ENCODE data around the gene SMIM36. TPM values are rescaled to one million over a fixed set of nuclear protein-coding genes. Genes with fewer than 3 reads are reported as not detected.
"Not testable (repeated sequence)": the region's sequence is repeated elsewhere in the genome, so short reads cannot be mapped to it uniquely, and the experiment has no call there.

The SMIM36 gene
- total RNA-seq, 2 experiments from 2014 or later, result not detected

DNA sequence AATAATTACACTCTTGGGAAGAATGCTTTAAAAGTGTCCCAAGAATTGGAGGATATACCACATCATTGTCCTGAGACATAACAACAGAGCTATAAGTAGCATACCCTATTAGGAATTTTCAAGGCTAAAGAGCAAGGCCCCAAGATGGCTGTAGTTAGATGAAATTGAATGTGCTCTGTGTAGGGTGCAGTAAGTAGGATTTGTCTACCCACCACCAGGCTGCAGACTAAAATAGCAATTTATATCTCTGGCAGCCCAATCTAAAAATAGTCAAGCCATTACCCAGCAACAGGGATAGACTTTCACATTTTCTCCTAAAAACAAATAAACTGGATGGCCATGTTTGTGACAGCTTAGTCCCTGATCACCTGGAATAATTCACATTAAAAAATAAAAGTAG, 95.3 kb downstream of the SMIM36 start:
- Mint-ChIP-seq H3K4me1 (ENCODE audit: low read depth) (peaks cover 37% of the 10 kb centered on the region), H3K27ac (no peak overlapping the region)
- intact Hi-C loops (cut with micrococcal nuclease), result no loop called here

DNA sequence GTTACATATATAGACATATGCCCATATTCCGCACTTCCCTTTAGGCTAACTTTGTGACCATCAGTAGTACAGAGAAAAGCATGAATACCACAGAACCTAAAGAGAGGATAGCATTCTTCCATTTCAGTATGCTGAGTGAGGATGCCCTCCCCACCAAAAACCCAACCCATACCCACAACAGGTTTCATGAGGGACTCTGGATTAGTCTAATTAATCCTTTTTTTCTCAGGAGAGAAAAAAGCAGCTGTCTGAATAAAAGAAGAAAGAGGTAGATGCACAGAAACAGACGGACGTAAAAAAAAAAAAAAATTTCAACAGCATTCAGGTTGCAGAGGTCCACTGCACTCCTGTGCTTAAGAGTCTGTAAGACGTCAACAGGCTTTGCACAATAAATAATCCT, 96.3 kb downstream of the SMIM36 start:
- no peak overlapping the region for H3K4me3 Mint-ChIP-seq
- no peaks in the 10 kb centered on the region for H3K27me3 Mint-ChIP-seq (ENCODE audit: low read depth)
- peaks cover 31% of the 10 kb centered on the region for H3K4me1 Mint-ChIP-seq (ENCODE audit: low read depth)
- CTCF ChIA-PET, result interaction anchor here (0.6 to 1.4 kb wide), 2 partner anchors 14 to 99 kb away, joined by 4 to 7 read pairs; no protein-coding TSS in a partner anchor
- intact Hi-C loops (cut with micrococcal nuclease), result no loop called here
- peaks cover 30% of the 10 kb centered on the region for H3K36me3 Mint-ChIP-seq (ENCODE audit: low read depth)
- no peak for DNase-seq
- no peak overlapping the region for H3K27ac Mint-ChIP-seq
- no peaks in the 10 kb centered on the region for H3K9me3 Mint-ChIP-seq

More for the DNA sequence above, 95.3 kb downstream of the SMIM36 start:
- Mint-ChIP-seq H3K27me3 (ENCODE audit: low read depth) (no peaks in the 10 kb centered on the region), H3K4me3 (no peak overlapping the region), H3K9me3 (no peaks in the 10 kb centered on the region), H3K36me3 (ENCODE audit: low read depth) (peaks cover 26% of the 10 kb centered on the region)
- CTCF ChIA-PET, result interaction anchor here (0.6 to 1.5 kb wide), 4 partner anchors 17 to 205 kb away, joined by 3 to 4 read pairs (median 4); no protein-coding TSS in a partner anchor
- DNase-seq, result no peak

DNA sequence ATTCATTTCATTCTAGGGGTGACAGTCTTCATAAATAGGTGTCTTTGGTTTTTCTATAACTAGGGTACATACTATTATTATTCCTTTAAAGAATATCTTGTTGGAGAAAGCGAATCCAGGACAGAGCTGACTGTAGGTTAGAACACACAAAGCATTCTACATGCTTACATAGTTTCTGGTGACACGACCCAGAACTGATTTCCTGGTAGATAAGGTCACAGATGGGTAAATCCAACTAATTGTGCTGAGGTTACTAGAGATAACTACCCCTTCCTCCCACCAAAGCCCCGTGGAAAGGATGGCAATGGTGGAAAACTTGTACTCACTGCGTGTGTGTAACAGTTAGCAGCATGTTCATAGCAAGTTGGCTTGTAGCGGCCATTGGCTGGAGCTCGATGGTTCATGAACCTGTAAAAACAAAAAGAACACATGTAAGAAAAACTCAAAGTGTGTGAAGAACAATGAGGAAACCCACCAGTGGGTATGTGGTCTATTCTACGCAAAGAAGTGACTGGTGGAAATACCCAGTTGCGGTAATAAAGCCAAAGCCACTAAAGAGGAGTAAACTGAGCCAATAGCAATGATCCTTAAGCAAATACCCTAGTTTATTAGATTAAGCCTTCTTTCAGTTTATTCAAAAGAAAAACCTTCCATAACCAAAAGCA, 97.3 kb downstream of the SMIM36 start:
- H3K27me3 Mint-ChIP-seq (ENCODE audit: low read depth), result no peaks in the 10 kb centered on the region
- CTCF ChIA-PET, result no interaction called here
- H3K4me3 Mint-ChIP-seq, result no peak overlapping the region
- no peaks in the 10 kb centered on the region for H3K9me3 Mint-ChIP-seq
- H3K27ac Mint-ChIP-seq, result no peak overlapping the region
- peaks cover 26% of the 10 kb centered on the region for H3K36me3 Mint-ChIP-seq (ENCODE audit: low read depth)
- H3K4me1 Mint-ChIP-seq (ENCODE audit: low read depth), result peaks cover 21% of the 10 kb centered on the region
- intact Hi-C loops (cut with micrococcal nuclease), result no loop called here
- no peak for DNase-seq

GRCh38 chr17:55411463-55411855, 99.8 kb downstream of the SMIM36 start:
- CTCF ChIA-PET, result no interaction called here
- Mint-ChIP-seq H3K27ac (no peak overlapping the region), H3K4me1 (ENCODE audit: low read depth) (peaks cover 4% of the 10 kb centered on the region), H3K36me3 (ENCODE audit: low read depth) (peaks cover 37% of the 10 kb centered on the region), H3K4me3 (no peak overlapping the region), H3K9me3 (no peaks in the 10 kb centered on the region), H3K27me3 (ENCODE audit: low read depth) (no peaks in the 10 kb centered on the region)
- no peak for DNase-seq
- intact Hi-C loops (cut with micrococcal nuclease), result no loop called here

DNA sequence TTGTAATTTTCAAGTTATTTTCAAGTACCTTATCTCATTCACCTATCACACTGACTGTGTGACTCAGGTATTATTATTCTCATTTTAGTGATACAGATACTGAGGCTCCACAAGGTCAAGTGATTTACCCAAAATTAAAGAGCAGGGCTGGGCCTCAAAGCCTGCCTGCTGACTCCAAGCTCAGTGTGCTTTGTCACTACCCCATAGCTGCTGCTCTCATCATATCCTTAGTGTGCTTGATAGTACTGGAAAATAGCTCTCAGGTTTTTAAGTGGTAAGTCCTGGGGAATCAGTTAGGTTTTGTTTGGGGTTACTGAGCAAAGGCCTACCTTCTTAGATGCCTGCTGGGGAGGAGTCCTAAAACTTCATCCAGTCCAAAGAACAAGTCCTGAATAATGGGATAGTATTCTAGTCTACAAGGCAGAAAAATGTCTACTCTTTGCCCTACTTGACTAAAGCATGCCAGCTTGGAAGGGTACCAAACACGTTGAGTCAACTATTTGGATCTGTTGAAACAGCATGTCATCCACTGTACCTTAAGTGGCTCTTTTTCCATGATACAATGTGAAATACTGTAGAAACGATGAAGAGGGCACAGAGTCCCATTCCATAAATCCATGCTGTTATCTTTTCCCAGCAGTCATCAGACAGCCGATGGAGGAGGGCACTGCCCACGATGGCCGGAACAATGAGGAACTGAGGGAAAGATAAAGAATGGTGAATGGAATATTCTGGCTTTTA, 100.4 kb downstream of the SMIM36 start:
- no peak overlapping the region for H3K4me3 Mint-ChIP-seq
- H3K36me3 Mint-ChIP-seq (ENCODE audit: low read depth), result peaks cover 40% of the 10 kb centered on the region
- intact Hi-C loops (cut with micrococcal nuclease), result no loop called here
- peaks cover 3% of the 10 kb centered on the region for H3K4me1 Mint-ChIP-seq (ENCODE audit: low read depth)
- H3K27me3 Mint-ChIP-seq (ENCODE audit: low read depth), result no peaks in the 10 kb centered on the region
- CTCF ChIA-PET, result no interaction called here
- DNase-seq, result no peak
- no peak overlapping the region for H3K27ac Mint-ChIP-seq
- no peaks in the 10 kb centered on the region for H3K9me3 Mint-ChIP-seq

DNA sequence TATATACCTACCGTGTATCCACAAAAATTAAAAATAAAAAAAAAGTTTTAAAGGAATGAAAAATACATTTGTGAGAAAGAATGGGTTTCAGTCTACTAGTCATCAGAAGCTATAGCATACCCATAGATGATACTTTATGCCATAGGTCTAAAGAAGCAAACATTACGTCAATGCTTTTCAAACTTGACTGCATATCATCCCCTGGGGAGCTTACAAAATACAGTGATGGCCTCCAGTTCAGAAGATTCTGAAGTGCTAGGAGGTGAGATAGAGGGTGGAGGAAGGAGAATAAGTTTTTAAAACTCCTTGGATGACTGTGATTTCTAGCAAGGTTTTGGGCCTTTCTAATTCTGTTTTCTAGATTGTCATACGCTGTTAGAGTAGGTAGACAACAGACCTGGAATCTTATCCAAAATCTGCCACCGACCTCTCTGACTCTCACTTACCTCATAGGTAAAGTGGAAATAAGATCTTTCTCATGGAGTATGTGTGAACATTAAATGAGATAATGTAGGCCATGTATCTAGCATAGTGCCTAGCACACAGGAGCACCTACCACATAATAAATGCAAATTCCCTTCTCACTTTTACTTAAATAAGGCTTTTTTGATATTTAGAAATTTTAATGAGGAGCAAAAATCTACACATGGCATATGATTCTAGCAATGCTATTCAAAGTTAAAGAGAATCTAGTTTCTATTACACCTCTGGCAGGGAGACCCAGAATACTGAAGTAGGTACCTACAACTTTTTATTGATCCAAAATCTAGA, 102.0 kb downstream of the SMIM36 start:
- H3K9me3 Mint-ChIP-seq, result no peaks in the 10 kb centered on the region
- CTCF ChIA-PET, result no interaction called here
- no peak overlapping the region for H3K4me3 Mint-ChIP-seq
- no peaks in the 10 kb centered on the region for H3K27me3 Mint-ChIP-seq (ENCODE audit: low read depth)
- peaks cover 49% of the 10 kb centered on the region for H3K36me3 Mint-ChIP-seq (ENCODE audit: low read depth)
- intact Hi-C loops (cut with micrococcal nuclease), result no loop called here
- H3K4me1 Mint-ChIP-seq (ENCODE audit: low read depth), result no peaks in the 10 kb centered on the region
- no peak for DNase-seq
- no peak overlapping the region for H3K27ac Mint-ChIP-seq

GRCh38 chr17:55407641-55408566, 103.3 kb downstream of the SMIM36 start:
- Mint-ChIP-seq H3K4me3 (no peak overlapping the region), H3K27ac (no peak overlapping the region), H3K4me1 (ENCODE audit: low read depth) (no peaks in the 10 kb centered on the region), H3K27me3 (ENCODE audit: low read depth) (no peaks in the 10 kb centered on the region), H3K36me3 (ENCODE audit: low read depth) (peaks cover 44% of the 10 kb centered on the region), H3K9me3 (no peaks in the 10 kb centered on the region)
- DNase-seq, result no peak
- intact Hi-C loops (cut with micrococcal nuclease), result no loop called here
- CTCF ChIA-PET, result no interaction called here

DNA sequence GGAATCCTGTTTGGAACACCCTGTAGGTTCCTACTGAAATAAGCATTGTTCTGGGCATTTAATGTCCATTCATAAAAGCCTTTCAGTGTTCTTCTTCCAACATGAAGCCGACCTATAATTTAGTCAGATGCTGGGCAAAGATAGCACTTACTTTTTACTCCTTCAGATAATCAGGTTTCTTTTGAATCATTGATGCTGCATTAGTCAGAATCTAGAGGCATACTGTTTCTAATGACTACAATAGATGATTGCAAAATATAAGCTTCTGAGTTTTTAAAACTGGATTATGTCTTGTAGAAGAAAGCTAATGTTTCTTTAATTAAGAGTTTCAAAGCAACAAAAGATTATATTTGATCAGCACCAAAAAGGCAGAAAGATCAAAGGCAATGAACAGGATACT, 105.7 kb downstream of the SMIM36 start:
- H3K9me3 Mint-ChIP-seq, result no peaks in the 10 kb centered on the region
- H3K4me3 Mint-ChIP-seq, result no peak overlapping the region
- CTCF ChIA-PET, result no interaction called here
- no peak overlapping the region for H3K27ac Mint-ChIP-seq
- no peak for DNase-seq
- peaks cover 39% of the 10 kb centered on the region for H3K36me3 Mint-ChIP-seq (ENCODE audit: low read depth)
- no peaks in the 10 kb centered on the region for H3K27me3 Mint-ChIP-seq (ENCODE audit: low read depth)
- intact Hi-C loops (cut with micrococcal nuclease), result no loop called here
- H3K4me1 Mint-ChIP-seq (ENCODE audit: low read depth), result no peaks in the 10 kb centered on the region

- intact Hi-C loops (cut with micrococcal nuclease); H3K27me3 Mint-ChIP-seq (ENCODE audit: low read depth); CTCF ChIA-PET; H3K4me1 Mint-ChIP-seq (ENCODE audit: low read depth); H3K27ac Mint-ChIP-seq; DNase-seq; H3K9me3 Mint-ChIP-seq; H3K4me3 Mint-ChIP-seq: not testable (repeated sequence)
- H3K36me3 Mint-ChIP-seq (ENCODE audit: low read depth), result peaks cover 39% of the 10 kb centered on the region
These were observed 107.1 kb downstream of the SMIM36 start for GRCh38 chr17:55404197-55404596.

DNA sequence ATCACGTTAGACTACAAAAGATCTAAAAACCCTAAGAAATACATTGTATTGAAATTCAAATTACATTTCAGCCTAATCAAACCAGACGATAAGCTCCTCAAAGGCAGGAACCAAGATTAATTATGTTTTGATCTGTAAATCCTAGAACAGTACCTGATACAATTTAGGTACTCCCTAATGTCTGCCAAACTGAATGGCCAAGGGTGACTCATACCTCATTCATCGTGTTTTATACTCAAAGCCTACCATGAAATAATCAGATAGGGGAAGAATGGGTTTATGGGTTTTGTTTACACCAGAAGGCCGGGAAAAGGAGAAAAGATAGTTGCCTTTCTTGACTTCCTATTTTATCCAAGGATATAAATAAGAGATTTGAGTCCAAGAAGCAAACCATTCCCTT, 108.9 kb downstream of the SMIM36 start:
- no peaks in the 10 kb centered on the region for H3K27me3 Mint-ChIP-seq (ENCODE audit: low read depth)
- H3K4me3 Mint-ChIP-seq, result no peak overlapping the region
- H3K36me3 Mint-ChIP-seq (ENCODE audit: low read depth), result peaks cover 34% of the 10 kb centered on the region
- intact Hi-C loops (cut with micrococcal nuclease), result no loop called here
- no peak for DNase-seq
- no peak overlapping the region for H3K27ac Mint-ChIP-seq
- no peaks in the 10 kb centered on the region for H3K9me3 Mint-ChIP-seq
- H3K4me1 Mint-ChIP-seq (ENCODE audit: low read depth), result no peaks in the 10 kb centered on the region
- CTCF ChIA-PET, result no interaction called here

All from activated naive CD4-positive, alpha-beta T cell treated with anti-CD3 and anti-CD28 coated beads for 36 hours (primary cell).